HG02763 (cell line): ENCODE data around the gene ZNF674.

Experiments
- ATAC-seq: cut with Tn5 transposase; IDR thresholded peaks from one replicate; pipeline ENCODE4 v1.9.1; 2021; ENCODE audit warnings: mild to moderate bottlenecking, moderate library complexity; ENCODE audit not compliant: unreplicated experiment

The ZNF674 gene

GRCh38 chrX:46545111-46546005, at the start of gene ZNF674:
Gene ZNF674 (minus strand): TSS chrX:46545421. CDS start chrX:46542087, 3,334 bp downstream.
- peak; percentile 82 for ATAC-seq

- ATAC-seq, result no peak
Measured at GRCh38 chrX:46589977-46590723, 44.9 kb upstream of the ZNF674 start.

- ATAC-seq, result no peak
Measured at GRCh38 chrX:46588263-46588662, 43.0 kb upstream of the ZNF674 start.

GRCh38 chrX:46587753-46588171, 42.5 kb upstream of the ZNF674 start:
- ATAC-seq, result no peak

GRCh38 chrX:46587158-46587557, 41.9 kb upstream of the ZNF674 start:
- peak; percentile 63 for ATAC-seq

GRCh38 chrX:46584736-46585135, 39.5 kb upstream of the ZNF674 start:
- ATAC-seq, result no peak

- ATAC-seq, result no peak
Measured at GRCh38 chrX:46582966-46583365, 37.7 kb upstream of the ZNF674 start.

GRCh38 chrX:46582325-46582724, 37.1 kb upstream of the ZNF674 start:
- no peak for ATAC-seq

GRCh38 chrX:46580613-46581012, 35.4 kb upstream of the ZNF674 start:
- no peak for ATAC-seq

GRCh38 chrX:46579250-46579649, 34.0 kb upstream of the ZNF674 start:
- ATAC-seq, result no peak

- no peak for ATAC-seq
Measured at GRCh38 chrX:46577221-46578005, 32.2 kb upstream of the ZNF674 start.

- no peak for ATAC-seq
Measured at GRCh38 chrX:46576458-46576857, 31.2 kb upstream of the ZNF674 start.

- ATAC-seq, result no peak
Measured at GRCh38 chrX:46575991-46576392, 30.8 kb upstream of the ZNF674 start.

GRCh38 chrX:46575586-46575985, 30.4 kb upstream of the ZNF674 start:
- ATAC-seq, result no peak

GRCh38 chrX:46574774-46575381, 29.7 kb upstream of the ZNF674 start:
- no peak for ATAC-seq

- ATAC-seq, result peak; percentile 18
Measured at GRCh38 chrX:46573892-46574773, 28.9 kb upstream of the ZNF674 start.

- ATAC-seq, result peak; percentile 38
Measured at GRCh38 chrX:46573331-46573891, 28.2 kb upstream of the ZNF674 start, which contains the start of gene CHST7. Gene CHST7 (plus strand): TSS chrX:46573765. CDS start chrX:46573932, 167 bp downstream.

- ATAC-seq, result peak; percentile 40
Measured at GRCh38 chrX:46572340-46572936, 27.2 kb upstream of the ZNF674 start.
